ENCODE measurements around the gene PLIN5.

GRCh38 chr19:4487572-4487971, 47.5 kb downstream of the PLIN5 start:
- TF ChIP-seq ZNF274 (IDR thresholded peaks at IDR 0.05; ENCODE audit: low read depth, low read length) (no peak), YY1 (IDR thresholded peaks at IDR 0.05; ENCODE audit: insufficient read depth, insufficient read length) (no peak)
